GM19324 (cell line): Measurements from ENCODE around the gene CLCN5.
"Not testable (repeated sequence)": the region's sequence is repeated elsewhere in the genome, so short reads cannot be mapped to it uniquely, and the experiment has no call there.

Experiments
- ATAC-seq: cut with Tn5 transposase; IDR thresholded peaks from one replicate; pipeline ENCODE4 v1.9.1; 2021; ENCODE audit warnings: mild to moderate bottlenecking, moderate library complexity; ENCODE audit not compliant: unreplicated experiment, low FRiP score

CLCN5 gene

DNA sequence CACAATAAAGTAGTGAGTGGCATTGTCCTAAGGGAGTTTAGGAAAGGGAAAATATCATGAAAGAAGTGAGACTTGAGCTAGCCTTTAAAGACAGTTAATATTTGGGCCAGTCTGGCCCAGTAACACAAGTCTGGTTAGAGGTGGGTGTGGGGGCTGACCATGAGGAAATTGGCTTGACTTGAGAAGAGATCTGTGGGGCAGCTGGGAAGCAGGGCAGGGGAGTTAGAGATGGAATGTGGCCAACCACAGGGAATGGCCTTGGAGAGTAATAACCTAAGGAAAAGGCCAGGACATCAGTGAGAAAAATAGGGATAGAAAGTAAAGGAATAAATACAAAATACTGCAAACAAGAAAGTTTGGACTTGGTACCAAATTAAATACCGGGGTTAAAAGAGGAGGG, 71.3 kb downstream of the CLCN5 start:
- no peak for ATAC-seq

DNA sequence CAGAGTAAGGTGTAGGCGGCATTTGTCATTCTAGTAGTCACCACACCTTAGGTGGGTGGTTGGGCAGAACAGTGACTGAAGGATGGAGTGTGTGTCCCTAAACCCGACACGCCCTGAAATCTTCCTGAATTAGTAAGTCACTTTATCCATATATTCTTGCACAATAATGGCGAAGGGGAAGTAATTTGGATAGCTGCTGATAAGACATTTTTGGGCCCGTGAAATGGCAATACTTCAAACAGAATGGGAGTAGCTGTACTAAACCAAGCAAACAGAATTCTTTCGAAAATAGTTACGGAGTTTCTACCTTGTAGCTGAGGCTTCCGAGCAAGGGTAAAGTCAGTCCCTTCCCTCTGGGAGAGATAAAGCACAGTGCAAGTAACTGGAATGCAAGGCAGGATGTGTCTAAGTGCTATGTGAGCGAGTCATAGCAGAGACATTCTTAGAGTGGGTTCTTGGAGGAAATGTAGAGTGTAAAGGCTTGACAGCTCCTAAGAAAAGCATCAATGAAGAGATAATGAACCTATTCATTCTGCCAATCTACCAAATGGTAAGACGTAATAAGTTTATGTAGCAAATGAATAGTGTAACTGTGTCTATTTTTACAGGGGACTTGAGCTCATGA, 72.8 kb downstream of the CLCN5 start:
- no peak for ATAC-seq

DNA sequence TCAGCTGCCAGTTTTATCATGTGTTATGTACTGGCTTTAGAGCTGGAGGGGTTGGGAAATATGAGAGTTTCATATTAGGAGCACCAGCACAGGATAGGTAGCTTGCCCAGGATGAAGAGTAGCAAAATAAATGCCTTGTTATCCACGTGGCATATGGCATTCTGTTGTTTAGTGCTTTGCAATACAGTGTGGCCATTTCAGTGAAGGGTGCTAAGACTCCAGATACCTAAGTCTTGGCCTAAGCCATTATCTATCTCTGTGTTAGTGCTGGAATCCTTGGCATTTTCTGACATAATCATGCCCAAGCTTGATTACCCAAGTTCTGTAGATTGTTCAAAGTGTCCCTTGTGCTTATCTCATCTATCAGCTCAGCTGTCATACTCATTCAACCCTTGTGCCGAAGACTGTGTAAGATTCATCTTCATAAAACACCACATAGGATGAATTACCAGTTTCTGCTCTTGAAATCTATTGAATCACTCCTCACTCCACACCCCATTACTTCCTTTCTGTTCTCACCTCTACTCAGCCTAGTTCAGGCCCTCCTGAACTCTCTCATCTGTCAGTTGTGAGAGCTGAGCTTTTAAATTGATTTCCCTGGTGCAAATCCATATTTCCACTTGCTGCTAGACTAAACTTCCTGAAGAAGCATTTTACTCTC, 73.5 kb downstream of the CLCN5 start:
- no peak for ATAC-seq

DNA sequence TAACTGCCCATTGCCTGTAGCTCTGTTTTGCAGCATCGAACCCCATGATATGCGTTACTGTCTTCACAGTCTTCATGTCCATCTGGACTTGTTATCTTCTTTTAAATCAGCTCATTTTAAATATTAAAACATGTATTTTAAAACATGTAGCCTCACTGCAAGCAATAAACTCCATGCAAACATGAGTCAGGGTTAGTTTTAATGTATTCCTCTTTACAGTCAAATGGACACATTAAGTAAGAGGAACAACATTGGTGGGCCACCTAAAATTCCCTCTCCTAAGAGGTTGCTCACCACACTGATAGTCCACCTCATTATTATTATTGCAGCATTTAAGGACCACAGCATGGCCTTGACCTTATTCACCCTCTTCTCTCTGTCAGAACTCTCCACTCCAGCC, 74.1 kb downstream of the CLCN5 start:
- no peak for ATAC-seq

DNA sequence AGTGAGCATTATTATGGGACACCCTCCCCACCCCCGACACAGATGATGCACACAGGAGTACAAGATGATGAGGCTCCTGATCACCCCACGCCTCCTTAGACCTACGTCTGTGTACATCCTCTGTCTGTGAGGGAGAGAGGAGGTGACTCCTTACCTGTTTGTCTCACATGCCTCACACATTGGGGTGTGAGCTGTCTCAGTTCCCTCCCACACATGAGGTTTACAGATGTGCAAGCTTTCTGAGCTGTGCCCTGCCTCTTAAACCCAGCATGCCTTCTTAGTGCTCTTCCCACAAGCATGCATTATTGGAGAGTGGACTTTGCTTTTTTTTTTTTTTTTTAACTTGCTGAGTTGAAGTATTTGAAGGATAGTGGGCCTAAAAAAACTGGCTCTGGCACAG, 76.7 kb downstream of the CLCN5 start:
- no peak for ATAC-seq

DNA sequence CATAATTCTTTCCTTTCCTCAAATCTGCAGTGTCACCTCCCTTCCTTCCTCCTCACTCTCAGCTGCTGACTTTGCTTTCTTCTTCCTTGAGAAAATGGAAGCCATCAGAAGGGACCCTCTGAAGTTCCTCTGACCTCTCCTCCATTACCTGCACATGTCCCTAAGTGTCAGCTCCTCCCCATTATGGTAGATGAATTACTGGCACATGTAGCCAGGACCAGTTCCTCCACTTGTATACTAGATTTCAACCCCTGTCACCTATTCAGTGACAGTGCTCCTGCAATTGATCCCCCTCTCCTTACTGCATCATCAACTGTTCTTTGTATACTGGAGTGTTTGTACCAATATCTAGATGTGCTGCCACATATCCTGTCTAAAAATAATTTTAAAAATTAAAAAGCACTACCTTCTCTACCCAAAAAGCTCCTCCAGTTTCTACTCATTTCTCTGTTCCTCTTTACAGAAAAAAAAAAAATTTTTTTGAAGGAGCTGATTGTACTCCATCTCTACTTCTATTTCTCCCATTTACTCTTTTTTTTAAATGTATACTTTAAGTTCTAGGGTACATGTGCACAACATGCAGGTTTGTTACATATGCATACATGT, 78.6 kb downstream of the CLCN5 start:
- no peak for ATAC-seq

DNA sequence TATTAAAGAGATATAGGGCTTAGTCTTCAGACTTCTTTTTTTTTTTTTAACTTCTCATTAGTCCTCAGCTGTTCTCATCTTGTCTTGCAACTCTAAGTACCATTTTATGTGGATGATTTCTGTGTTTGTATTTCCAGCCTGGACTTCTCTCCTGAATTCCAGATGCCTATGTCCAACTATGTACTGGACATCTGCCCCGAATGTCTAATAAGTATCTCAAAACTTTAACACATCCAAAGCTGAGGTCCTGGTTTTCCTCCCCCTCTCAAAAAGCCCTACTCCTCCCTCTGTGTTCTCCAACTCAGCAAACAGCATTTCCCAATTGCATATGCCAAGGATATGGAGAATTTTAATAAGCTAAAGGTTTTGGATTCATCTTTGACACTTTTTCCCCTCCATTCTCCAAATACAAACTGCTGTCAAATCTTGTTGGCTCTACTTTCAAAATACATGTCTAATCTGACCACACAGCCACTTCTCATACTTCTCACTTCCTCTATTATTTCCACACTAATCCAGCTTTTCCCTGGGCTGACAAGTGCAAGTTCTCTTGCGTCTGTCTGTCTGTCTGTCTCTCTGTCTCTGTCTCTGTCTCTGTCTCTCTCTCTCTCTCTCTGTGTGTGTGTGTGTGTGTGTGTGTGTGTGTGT, 79.8 kb downstream of the CLCN5 start:
- ATAC-seq: no peak

DNA sequence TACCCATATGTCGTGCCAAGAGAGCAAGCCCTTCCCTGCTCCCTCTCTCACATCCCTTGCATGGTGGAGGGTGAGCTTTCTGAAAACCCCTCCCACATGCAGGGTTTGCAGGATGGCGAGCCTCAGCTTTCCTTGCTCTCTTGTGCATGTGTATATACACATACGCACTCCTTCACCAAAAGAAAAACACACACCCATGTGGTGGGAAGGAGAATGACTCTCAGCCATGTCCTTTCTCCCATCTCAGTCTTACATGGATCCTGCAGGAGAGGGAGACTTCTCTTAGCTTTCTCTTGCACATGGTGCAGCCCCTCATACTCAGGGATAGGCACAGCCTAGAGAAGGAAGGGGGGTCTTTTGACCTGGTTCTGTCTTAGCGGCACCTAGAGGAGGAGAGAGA, 81.1 kb downstream of the CLCN5 start:
- ATAC-seq: no peak

DNA sequence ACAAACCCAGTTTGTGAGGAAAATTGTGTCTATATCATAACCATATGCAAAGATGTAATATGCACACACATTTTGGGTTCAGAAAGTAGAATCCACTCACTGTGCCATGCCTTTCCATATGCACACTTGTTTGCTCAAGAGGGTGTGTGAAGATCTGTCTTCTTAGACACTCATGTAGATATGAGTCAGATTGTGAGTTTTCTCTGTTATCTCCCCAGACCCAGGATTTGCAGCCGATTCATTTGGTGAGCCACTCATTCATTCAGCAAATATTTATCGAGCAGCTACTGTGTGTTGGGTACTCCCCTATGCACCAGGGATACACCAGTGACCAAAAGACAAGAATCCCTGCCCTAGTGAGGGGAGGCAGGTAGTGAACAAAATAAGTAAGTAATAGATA, 81.5 kb downstream of the CLCN5 start:
- no peak for ATAC-seq

DNA sequence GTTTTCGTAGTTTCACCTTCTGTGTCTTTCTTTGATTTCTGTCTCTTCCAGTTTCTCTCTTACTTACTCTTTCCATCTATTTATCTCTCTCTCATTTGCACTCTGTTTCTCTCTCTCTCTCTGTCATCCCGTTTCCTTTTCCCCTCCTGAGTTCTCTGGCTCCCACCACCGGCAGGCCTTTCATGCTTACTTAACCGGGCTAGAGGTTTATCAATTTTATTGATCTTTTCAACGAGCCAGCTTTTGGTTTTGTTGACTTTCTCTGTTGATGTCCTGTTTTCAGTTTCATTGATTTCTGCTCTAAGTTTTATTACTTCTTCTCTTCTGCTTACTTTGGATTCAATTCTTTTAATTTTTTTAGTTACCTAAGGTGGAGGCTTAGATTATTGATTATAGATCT, 103.2 kb downstream of the CLCN5 start:
- ATAC-seq: not testable (repeated sequence)

DNA sequence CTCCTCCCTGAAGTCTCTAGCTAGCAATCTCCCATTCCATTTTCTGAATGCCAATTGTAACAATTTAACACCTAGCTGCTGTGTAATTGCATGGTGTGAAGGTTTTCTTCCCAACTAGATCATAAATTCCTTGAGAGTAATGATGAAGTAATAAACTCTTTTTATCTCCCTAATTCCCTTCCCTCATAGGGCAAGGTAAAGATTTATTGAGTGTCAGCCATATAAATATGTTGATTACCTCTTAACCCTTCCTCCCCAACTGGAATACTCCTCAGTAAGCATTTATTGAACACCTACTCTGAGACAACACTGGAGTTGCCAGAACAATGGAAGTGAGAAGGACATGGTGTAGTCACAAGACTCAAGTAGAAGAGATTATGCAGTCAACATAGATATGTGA, 112.7 kb downstream of the CLCN5 start:
- ATAC-seq: no peak

DNA sequence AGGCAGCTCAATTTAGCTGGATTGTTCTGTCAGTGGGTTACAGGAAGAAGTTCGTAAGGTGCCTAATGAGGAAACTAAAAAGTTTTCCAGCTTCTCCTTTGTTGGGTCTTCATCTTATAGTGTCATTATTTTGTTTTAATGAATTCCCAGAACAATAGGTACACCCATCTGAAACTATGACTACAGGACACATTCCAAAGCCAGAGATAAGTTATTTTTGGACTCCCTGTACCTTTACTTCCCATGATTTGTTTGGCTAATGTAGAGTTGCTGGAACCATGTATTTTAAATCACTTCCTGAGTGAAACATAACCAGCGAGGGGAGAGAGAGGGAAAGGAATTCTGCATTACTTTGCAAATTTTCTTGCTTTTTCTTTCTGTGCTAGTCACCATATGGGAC, 114.0 kb downstream of the CLCN5 start:
- no peak for ATAC-seq

DNA sequence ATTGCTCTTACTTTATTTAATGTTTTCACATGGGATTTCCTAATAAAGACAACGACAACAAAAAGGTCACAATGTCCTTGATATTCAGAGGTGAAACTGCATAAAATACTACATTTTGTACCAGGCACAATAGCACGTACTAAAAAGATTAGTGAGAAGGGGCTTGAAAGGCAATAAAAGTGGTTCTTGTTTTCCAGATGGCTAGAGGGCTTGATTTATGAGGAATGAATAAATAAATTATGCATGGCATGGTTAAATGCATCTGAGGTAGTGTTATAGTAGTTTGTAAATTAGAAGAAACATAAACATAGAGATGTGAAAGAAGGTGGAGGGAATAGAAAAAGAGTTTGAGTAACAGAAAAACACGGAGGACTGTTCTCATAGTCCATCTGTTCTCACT, 123.4 kb downstream of the CLCN5 start:
- ATAC-seq: no peak

DNA sequence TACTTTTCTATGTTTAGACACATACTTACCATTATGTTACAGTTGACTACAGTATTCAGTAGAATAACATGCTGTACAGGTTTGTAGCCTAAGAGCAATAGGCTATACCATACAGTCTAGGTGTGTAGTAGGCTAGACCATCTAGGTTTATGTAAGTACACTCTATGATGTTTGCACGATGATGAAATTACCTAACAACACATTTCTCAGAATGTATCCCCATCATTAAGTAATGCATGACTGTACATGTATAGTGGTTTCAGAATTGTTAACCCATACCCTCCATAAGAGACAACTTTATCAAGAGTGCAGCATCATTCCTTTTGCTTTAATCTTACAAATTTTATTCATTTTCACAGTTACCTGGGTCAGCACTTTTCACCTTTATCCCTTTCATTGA, 126.8 kb downstream of the CLCN5 start:
- ATAC-seq: no peak

DNA sequence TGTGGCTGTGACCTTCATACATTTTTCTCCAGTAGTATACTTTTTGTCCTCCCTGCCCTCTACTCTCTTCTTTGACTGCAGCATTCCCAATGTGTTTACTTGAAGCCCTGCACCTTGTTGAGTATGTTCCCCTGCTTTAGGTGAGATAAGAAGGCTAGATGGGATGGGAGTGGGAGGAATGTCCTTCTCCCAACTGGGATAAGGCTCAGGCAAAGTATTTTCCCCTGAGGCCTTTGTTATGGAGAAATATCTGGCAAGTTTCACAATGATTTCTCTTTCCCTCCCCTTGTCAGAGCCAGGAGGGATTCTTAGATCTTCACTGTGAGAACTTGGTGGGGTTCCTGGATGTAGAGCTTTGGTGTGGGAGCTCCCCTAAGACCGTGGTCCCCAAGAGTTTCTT, 131.8 kb downstream of the CLCN5 start:
- no peak for ATAC-seq

DNA sequence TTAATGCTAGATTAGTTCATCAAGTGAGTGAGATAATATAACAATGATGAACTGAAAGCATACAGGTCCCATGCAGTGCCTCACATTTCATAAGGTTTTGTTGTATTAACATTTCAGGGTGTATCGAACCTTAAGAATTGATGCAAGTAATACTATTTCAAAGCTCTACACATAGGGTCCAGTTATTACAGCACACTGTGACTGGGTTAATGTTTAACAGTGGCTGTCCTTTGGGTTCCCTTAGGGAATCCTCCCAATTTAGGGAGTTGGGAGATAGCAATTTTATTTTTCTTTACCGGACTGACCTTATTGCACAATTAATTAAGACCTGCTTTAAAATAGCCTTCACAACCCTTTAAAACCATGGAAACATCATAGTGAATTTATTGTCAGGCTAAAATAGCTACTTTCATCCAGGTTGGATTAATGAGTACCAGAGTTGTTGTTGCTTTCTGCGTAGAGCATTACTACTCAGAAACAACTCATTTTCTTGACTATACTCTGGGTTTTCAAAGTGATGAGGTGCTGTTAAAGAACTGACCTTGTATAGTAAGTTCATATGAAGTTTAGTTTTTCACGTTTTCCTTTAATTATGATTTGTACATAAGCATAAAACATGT, 144.0 kb downstream of the CLCN5 start:
- ATAC-seq: no peak

DNA sequence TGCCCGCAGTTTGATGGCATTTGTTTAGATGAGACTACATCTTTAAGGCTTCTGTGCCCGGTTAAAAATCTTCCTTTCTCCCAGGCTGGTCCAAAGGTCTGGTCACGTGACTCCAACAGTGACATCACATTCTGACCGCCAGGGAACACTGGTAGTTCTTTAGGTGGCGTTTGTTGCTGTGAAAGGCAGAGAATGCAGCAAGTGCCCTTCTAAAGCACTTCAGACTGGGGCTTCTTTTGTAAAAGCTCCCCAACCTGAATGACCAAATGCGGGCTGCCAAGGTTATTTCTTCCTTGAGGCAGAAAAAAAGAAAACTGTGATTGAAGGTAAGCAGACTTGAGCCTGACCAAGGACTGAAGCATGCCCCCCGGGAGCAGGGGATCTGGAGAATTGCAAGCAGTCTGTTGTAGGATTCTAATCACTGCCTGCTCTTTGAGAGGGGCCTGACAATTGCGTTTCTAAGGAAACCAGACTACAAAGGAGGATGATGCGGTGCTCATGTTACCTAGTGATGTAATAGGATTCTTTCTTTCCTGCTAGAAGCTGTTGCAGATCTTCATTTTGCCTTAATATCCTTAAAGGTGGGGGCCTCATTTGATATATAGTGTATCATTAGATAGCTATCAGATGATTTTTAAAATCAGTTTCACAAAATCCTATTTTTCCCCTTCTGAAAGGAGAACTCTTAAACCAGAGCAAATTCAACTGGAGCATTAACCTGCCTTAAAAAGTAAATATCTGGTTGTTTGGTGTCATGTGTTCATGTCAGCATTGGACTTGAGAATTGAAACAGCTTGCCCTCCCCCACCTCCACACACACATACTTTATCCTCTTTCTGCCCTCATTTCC, 145.3 kb downstream of the CLCN5 start:
- ATAC-seq: no peak

DNA sequence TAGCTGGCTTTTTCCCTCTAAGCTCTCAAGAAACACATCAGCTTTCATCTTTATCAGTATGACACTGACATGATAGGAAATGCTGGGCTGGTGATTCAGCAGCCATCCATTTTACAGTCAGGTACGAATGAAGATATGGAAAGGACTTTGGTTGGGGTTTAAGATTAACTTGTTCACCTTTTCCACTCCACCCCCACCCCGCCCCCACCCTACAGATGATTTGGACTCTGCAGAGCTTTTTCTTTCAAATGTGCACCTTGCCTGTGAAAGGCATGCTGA, 145.8 kb downstream of the CLCN5 start:
- ATAC-seq: no peak

DNA sequence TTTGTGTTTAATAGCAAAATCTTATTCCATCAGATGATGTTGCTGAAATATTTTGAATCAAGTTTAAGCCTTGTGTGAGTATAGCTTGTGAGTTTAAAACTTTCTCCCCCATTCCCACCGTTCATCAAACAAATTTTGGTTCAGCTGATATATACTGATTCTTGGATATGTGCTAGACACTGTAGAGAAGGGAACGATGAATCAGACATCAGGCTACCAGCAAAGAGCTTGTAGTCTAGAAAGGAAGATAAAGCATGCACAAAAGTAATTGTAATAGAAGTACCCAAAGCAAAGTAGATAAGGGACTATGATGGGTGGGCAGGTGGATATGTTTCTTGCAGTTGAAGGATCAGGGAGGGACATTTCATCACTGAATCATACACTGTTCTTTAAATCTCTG, 146.5 kb downstream of the CLCN5 start:
- ATAC-seq: no peak

DNA sequence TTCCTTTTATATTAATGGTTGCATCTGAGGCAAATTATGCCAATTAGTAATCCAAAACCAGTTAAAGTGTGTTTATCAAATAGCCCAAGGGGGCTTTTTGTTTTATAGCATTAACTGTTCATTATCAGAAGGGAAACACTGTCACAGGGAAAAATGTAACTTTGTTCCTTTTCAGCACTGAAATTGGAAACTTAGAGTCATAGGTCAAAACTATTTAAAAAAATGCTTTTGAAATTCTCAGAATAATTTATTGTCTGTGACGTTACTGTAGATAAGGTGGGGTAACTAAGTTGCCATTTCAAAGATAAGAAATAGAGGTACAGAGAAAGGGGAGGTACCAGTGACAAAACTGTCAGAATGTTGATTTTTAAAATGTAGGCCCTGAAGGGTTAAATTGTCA, 149.1 kb downstream of the CLCN5 start:
- no peak for ATAC-seq

DNA sequence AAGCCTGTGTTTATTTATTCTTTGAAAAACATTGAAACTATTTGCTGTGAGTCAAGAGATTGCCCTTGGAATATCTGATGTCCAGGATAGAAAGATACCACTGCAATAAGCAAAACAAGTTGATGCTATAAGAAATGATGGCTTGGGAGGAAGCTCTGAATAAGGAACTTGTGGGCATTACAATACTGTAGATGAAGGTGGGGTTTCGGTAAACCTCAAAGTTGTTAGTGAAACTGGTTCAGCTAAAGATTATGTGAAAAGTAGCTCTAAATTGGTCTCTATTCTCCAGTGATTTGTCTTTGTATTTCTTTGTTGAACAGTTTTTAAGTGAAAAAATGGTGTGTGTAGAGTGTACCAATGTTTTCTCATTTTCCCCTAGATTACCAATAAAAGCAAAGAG, 149.7 kb downstream of the CLCN5 start:
- no peak for ATAC-seq
